ENCODE results near the gene CRBN.

GRCh38 chr3:3199306-3199705 is 19.8 kb upstream of the CRBN start:
- TF ChIP-seq EZH2 (IDR thresholded peaks at IDR 0.05; ENCODE audit: insufficient read depth, poor library complexity, severe bottlenecking) (no peak), EZH2phosphoT487 (IDR thresholded peaks at IDR 0.05; ENCODE audit: insufficient read depth, low read depth) (no peak)
